GM12878 (cell line): ENCODE data around the gene NKAIN2.

Source experiments
- CHD2 ChIP-seq: IDR thresholded peaks from 2 replicates; pipeline ENCODE4 v1.6.1; 2011; ENCODE audit warnings: low read depth, low read length, improper control_type of control experiment, borderline replicate concordance
- EZH2 ChIP-seq: IDR thresholded peaks from 2 replicates; pipeline ENCODE4 v1.6.1; 2012; ENCODE audit warnings: low read depth, mild to moderate bottlenecking, control low read depth, inconsistent platforms, low read length, borderline replicate concordance; ENCODE audit not compliant: control insufficient read depth
- JUND ChIP-seq: IDR thresholded peaks from 2 replicates; pipeline ENCODE4 v1.6.1; 2012; ENCODE audit warnings: low read depth, mild to moderate bottlenecking, low read length, improper control_type of control experiment, moderate library complexity
- MYC ChIP-seq: IDR thresholded peaks from 2 replicates; pipeline ENCODE4 v1.6.1; 2011; ENCODE audit warnings: mild to moderate bottlenecking, low read length, moderate library complexity, inconsistent platforms; ENCODE audit not compliant: insufficient read depth, insufficient replicate concordance, insufficient read length, severe bottlenecking
- NR2F1 ChIP-seq: fragments of 450-650 bp; conservative IDR thresholded peaks from 2 replicates; pipeline ENCODE4 v1.6.1; 2017; ENCODE audit warnings: mild to moderate bottlenecking
- POLR2AphosphoS5 ChIP-seq: IDR thresholded peaks from 2 replicates; pipeline ENCODE4 v1.6.1; 2011; ENCODE audit warnings: mild to moderate bottlenecking, low read length, inconsistent platforms
- POU2F2 ChIP-seq: IDR thresholded peaks from 3 replicates; pipeline ENCODE4 v1.6.1; 2011; ENCODE audit warnings: low read depth, mild to moderate bottlenecking, low read length, borderline replicate concordance
- REST ChIP-seq: IDR thresholded peaks from 2 replicates; pipeline ENCODE4 v1.6.1; 2012; ENCODE audit warnings: mild to moderate bottlenecking, low read depth, low read length
- ZBTB4 ChIP-seq: fragments of 450-650 bp; formaldehyde crosslinking; IDR thresholded peaks from 2 replicates; pipeline ENCODE4 v1.4.0; 2022; ENCODE audit warnings: mild to moderate bottlenecking, moderate library complexity
- ZSCAN29 ChIP-seq: fragments of 450-650 bp; IDR thresholded peaks from 2 replicates; pipeline ENCODE4 v1.6.1; 2017; ENCODE audit warnings: mild to moderate bottlenecking, moderate library complexity
- TF ChIP-seq, protein P1 (sequence below): IDR thresholded peaks from 2 replicates; pipeline ENCODE4 v1.6.1; 2011; ENCODE audit warnings: borderline replicate concordance, low read depth, mild to moderate bottlenecking, moderate library complexity, low read length; ENCODE audit not compliant: insufficient read depth, poor library complexity, severe bottlenecking
- TF ChIP-seq, protein P2 (sequence below): fragments of 450-650 bp; IDR thresholded peaks from 2 replicates; pipeline ENCODE4 v1.6.1; 2018; ENCODE audit warnings: mild to moderate bottlenecking, low read depth, moderate library complexity; ENCODE audit not compliant: partially characterized antibody
- TF ChIP-seq, protein P3 (sequence below), 3 experiments: IDR thresholded peaks in 2 of 3; conservative IDR thresholded peaks in 1 of 3; 2 replicates each; pipeline ENCODE4 v1.5.1; 2011; ENCODE audit warnings: low read depth in 3 of 3, low read length in 3 of 3, mild to moderate bottlenecking in 3 of 3, control low read depth in 2 of 3, moderate library complexity in 2 of 3, inconsistent platforms in 1 of 3, mixed read lengths in 1 of 3; ENCODE audit not compliant: control insufficient read depth in 2 of 3, insufficient read depth in 1 of 3; ENCODE audit errors: extremely low read depth in 1 of 3

- TF ChIP-seq CHD2 (no peak), ZSCAN29 (no peak), NR2F1 (no peak), EZH2 (no peak), JUND (no peak), ZBTB4 (no peak), REST (no peak), POLR2AphosphoS5 (no peak), POU2F2 (no peak), MYC (no peak)
- TF ChIP-seq, protein P1, sequence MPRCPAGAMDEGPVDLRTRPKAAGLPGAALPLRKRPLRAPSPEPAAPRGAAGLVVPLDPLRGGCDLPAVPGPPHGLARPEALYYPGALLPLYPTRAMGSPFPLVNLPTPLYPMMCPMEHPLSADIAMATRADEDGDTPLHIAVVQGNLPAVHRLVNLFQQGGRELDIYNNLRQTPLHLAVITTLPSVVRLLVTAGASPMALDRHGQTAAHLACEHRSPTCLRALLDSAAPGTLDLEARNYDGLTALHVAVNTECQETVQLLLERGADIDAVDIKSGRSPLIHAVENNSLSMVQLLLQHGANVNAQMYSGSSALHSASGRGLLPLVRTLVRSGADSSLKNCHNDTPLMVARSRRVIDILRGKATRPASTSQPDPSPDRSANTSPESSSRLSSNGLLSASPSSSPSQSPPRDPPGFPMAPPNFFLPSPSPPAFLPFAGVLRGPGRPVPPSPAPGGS: no peak
- TF ChIP-seq, protein P2, sequence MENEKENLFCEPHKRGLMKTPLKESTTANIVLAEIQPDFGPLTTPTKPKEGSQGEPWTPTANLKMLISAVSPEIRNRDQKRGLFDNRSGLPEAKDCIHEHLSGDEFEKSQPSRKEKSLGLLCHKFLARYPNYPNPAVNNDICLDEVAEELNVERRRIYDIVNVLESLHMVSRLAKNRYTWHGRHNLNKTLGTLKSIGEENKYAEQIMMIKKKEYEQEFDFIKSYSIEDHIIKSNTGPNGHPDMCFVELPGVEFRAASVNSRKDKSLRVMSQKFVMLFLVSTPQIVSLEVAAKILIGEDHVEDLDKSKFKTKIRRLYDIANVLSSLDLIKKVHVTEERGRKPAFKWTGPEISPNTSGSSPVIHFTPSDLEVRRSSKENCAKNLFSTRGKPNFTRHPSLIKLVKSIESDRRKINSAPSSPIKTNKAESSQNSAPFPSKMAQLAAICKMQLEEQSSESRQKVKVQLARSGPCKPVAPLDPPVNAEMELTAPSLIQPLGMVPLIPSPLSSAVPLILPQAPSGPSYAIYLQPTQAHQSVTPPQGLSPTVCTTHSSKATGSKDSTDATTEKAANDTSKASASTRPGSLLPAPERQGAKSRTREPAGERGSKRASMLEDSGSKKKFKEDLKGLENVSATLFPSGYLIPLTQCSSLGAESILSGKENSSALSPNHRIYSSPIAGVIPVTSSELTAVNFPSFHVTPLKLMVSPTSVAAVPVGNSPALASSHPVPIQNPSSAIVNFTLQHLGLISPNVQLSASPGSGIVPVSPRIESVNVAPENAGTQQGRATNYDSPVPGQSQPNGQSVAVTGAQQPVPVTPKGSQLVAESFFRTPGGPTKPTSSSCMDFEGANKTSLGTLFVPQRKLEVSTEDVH: no peak
- TF ChIP-seq, protein P3, sequence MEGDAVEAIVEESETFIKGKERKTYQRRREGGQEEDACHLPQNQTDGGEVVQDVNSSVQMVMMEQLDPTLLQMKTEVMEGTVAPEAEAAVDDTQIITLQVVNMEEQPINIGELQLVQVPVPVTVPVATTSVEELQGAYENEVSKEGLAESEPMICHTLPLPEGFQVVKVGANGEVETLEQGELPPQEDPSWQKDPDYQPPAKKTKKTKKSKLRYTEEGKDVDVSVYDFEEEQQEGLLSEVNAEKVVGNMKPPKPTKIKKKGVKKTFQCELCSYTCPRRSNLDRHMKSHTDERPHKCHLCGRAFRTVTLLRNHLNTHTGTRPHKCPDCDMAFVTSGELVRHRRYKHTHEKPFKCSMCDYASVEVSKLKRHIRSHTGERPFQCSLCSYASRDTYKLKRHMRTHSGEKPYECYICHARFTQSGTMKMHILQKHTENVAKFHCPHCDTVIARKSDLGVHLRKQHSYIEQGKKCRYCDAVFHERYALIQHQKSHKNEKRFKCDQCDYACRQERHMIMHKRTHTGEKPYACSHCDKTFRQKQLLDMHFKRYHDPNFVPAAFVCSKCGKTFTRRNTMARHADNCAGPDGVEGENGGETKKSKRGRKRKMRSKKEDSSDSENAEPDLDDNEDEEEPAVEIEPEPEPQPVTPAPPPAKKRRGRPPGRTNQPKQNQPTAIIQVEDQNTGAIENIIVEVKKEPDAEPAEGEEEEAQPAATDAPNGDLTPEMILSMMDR (IDR thresholded peaks at IDR 0.05 in 2 of 3, conservative IDR thresholded peaks at IDR 0.05 in 1 of 3; ENCODE audit: control insufficient read depth in 2 of 3, extremely low read depth in 1 of 3, insufficient read depth in 1 of 3, low read depth in 3 of 3, low read length in 3 of 3): no peak
Observed at GRCh38 chr6:123759472-123759871, 44.2 kb upstream of the NKAIN2 start.
